Measurements from ENCODE around the gene ADAMTSL5.
"Not testable (repeated sequence)": the region's sequence is repeated elsewhere in the genome, so short reads cannot be mapped to it uniquely, and the experiment has no call there.

DNA sequence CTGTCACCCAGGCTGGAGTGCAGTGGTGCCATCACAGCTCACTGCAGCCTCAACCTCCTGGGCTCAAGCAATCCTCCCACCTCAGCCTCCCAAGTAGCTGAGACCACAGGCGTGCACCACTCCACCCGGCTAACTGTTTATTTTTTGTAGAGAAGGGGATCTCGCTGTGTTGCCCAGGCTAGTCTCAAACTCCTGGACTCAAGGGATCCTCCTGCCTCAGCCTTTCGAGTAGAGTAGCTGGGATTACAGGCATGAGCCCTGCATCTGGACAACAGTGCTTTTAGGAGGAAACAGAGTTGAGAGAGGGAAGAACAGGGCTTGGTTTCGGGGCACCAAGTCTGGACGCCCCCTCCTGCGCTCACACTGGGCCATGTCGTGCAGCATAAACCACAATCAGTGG is 7.0 kb upstream of the ADAMTSL5 start:
- TF ChIP-seq, protein P1, sequence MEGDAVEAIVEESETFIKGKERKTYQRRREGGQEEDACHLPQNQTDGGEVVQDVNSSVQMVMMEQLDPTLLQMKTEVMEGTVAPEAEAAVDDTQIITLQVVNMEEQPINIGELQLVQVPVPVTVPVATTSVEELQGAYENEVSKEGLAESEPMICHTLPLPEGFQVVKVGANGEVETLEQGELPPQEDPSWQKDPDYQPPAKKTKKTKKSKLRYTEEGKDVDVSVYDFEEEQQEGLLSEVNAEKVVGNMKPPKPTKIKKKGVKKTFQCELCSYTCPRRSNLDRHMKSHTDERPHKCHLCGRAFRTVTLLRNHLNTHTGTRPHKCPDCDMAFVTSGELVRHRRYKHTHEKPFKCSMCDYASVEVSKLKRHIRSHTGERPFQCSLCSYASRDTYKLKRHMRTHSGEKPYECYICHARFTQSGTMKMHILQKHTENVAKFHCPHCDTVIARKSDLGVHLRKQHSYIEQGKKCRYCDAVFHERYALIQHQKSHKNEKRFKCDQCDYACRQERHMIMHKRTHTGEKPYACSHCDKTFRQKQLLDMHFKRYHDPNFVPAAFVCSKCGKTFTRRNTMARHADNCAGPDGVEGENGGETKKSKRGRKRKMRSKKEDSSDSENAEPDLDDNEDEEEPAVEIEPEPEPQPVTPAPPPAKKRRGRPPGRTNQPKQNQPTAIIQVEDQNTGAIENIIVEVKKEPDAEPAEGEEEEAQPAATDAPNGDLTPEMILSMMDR (conservative IDR thresholded peaks at IDR 0.05; ENCODE audit: low read length): not testable (repeated sequence)
- TF ChIP-seq EZH2phosphoT487 (IDR thresholded peaks at IDR 0.05; ENCODE audit: borderline replicate concordance): not testable (repeated sequence)
